Measurements from ENCODE around the gene TSC22D3.

TSC22D3 gene

DNA sequence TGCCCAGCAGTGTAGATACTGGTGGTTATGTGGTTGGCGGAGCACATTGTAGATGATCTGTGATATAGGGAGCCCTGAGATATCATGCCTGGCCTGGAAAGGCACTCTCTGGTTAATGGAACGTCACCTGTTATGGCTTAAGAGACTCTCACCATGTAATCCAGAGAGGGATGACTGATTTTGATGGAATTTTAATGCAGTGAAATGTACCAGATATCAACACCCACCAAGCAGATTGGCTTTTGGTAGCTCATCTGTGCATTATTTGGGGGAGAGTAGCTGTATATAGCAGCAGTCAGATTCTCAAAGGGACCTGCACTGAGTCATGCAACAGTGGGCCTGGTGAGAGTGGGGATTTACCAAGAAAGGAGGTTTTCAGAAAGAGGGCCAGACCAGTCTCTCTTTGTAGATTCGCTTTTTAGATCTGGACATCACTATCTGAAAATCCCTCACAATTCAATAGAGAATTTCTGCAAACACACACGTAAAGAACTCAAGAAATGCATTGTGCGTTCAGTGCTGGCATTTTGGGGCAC, 17.3 kb downstream of the TSC22D3 start:
- DNase-seq, result no peak

DNA sequence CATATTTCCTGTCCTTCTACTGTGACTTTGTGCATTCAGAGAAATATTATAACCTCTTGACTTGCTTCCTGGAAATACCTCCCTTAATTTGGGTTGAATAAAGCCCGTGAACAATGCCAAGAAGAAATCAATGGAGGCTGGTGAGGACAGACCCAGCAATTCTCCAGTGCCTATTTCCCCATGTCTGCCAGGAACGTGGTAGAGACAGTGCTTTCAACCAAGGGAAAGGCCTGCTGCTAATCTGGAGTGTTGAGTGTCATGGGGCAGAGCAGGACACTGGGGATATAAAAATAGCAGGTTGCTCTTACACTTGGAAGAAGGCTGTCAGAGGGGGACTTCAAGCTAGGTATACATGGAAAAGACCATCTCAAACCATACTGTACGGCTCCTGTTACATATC, 19.9 kb downstream of the TSC22D3 start:
- DNase-seq, result no peak

DNA sequence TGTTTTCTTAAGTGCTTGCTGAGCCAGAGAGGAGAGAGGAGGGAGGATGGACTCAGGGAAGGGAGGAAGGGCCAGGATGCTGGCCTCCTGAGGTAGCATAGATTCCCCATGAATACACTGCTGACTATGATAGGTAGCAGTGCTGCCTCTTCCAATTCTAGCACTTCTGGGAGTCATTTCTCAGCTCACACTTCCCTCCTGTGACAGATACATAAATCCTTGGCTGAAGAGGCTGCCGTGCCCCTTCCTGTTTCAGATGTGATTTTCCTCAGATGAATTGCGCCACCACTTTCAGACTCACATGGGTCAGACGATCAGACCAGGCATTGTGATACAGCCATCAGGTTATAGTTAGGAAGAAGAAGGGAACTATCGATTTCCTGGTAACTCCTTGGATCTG, 22.4 kb downstream of the TSC22D3 start:
- no peak for DNase-seq

DNA sequence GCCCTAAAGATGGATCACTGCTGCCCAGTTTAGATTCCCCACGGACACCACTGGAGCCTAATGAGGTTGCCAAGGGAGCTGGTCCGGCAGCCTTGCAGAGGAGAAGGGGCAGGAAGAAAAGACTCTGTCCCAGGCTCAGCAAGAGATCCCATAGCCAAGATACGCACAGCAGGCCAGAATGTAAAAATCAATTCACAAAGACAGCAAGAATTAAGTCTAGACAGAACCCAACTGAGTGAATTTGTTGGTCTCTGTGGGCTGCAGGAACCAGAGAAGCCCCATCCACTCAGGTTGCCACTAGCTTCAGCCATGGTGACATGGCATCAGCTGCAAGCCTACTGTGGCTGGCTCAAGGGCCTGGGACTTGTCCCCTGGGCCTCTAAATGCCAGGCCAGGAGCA, 22.9 kb downstream of the TSC22D3 start:
- no peak for DNase-seq

DNA sequence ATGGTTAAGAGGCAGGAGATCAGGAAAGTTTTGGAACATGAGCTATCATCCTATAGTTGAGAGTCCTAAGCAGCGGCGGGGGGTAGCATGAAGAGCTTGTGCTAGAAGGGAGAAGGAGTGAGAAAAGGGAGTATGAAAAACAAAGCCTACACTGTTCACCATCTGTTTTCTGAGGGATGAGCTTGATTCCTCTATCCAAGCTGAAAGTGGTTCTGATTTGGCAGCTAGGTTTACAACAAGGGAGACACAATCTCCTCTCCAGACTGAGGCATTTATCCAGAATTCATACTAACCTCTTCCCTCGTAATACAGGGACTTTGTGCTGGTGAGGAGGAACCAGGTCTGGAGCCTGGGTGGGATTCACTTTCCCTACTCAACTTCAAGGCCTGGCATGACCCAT, 23.5 kb downstream of the TSC22D3 start:
- DNase-seq, result no peak

DNA sequence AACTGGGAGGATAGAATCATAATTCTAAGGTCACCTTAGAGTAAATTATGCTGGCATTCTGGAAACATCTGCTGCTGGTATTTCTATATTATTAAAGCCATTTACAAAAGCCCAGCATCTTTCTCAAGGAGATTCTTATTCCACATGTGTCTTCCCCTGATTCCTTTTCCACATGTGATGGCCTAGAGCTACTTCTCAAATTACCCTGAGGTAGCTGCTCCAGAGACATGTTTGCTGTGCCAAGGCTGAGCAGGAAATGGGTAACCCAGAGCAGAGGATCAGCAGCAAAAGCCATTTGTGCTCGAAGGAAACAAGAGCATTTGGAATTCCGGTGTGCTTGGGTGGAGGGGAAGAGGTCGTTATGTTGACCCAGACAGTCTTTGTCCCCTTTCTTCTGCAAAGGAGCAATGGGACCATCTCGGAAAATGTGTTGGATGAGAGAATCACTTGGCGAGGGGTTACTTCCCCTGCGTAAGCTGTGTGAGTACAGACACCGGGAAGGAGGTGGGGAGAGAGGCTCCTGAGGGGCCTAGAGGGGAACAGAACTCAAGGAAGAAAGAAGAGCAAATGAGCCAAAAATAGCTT, 24.6 kb downstream of the TSC22D3 start:
- DNase-seq, result no peak

DNA sequence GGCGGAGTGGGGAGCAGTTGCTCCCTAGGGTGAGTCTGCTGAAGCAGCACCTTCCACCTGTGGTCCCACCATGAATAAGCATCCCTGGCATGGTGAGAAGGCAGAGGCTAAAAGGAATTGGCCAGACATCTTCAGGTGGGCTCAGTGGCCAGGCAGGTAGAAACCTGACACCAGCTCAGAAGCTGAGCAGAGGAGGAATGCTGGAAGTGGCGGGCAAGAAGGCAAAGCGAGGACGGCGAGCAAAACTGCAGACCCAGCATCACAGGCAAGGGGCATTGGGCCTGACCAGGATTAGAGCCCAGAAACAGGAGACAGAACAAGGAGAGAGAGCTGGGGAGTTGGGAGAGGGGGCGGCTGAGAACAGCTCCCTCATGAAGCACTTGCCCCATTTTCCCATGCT, 25.3 kb downstream of the TSC22D3 start:
- no peak for DNase-seq

DNA sequence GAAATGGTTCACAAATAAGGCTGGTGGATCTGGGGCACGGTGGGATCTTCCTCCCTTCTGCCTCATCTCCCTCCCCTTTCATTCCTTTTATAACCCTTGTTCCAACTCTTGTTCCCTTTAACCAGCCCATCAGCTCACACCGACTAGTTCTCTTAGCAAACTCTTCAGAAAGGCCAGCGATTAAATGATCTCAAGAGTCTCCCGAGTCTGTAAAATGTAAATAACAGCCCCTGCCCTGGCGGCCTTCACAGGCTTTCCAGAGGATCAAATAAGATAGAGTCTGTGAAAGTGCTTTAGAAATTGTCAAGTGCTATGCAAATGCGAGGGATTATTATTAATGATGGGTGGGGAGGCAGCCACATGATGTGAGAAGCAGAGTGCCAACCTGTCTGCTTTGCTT, 27.1 kb downstream of the TSC22D3 start:
- DNase-seq, result no peak

DNA sequence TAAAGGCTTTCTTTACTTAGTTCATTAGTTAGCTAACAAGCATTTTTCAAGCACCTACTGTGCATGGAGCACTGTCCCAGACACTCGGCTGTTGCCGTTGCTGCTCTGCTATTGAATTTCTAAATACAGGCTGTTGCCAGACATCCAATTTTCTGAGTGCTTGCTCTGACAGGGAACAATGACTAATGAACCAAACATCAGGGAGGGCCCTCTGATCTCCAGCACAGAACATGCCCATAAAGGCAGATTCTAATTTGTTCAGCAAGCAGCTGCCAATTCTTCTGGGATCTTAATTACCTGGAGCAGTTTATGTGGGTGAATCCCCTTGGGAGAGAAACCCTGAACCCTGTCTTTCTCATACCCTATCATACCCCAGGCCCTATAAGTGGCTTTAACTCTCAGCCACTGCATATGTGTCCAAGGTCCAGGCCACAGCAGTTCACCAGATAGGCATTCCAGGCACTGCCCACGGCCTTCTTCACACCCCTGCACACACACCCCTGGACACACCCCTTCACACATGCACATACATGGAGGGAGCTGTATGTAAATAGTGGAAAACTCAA, 27.9 kb downstream of the TSC22D3 start:
- no peak for DNase-seq

DNA sequence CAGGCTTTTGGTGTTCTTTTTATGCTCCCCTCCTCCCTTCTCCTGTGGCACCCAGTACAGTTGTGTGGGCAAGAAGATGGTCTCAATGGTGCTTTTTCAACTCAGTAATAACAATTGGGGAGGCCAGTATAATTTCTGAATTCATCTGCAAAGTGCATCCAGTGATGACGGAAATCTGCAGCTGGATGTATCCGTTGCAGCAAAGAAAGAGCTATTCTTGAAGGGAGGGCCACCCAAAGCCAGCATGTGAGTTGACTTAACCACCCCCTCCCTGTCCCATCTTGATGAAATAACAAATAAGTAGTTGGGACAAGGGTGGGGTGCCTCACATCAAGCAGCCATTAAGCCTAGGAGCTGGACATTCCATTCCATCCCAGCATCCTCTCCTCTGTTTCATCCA, 30.7 kb downstream of the TSC22D3 start:
- DNase-seq, result no peak

DNA sequence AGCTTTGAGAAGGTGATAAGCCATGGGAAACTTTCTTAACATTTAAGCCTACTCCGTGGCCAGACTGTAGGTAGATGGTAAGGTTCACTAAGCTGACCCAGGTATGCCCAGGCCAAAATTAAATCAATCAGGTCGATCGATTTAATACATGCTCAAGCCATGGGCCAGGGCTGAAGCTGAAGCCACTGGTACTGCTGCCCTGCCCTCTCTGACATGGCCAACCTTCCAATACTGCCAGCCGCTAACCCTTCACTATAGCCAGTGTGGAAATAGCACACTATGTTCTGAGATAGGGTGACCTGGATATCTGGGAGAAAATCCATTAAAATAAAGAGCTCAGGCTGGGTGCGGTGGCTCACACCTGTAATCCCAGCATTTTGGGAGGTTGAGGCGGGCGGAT, 31.6 kb downstream of the TSC22D3 start:
- no peak for DNase-seq

DNA sequence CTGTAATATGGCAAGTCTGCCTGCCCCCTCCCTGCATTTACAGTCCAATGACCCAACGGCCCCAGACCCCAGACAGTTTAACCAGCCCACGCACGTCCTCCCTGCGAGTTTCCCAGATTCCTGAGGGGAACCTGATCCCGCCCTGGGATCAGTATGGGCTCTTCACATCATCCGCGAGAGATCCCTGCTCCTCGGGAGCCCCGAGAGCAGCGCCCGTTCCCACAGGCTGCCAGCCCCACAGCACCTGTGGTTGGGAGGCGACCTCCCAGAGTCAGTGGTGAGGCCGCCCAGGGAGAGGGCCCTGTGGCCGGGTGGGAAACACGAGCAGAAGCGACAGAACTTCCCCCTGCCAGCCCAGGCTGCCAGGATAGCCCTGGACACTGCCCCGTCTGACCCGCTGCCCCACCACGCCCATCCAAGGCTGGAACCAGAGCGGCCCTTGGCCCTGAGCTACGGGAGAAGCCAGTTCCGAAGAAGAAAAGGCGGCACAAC, 32.8 kb downstream of the TSC22D3 start:
- no peak for DNase-seq

DNA sequence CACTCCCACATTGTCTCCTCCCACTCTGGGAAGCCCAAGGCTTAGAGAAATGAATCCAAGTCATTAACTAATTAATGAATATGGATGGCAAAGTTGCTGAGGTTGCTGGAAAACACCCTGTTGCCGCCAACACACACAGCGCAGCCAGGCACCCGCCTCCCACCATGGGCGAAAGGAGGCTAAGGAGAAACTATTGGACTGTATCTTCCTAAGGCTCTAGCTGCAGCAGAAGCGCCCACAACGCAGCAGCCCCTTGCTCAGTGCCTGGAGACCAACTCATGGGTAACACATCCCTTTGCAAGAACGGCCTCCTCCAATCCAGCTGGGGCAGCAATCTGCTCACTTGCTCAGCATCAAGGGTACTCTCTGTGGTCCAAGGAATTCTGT, 34.2 kb downstream of the TSC22D3 start:
- no peak for DNase-seq

DNA sequence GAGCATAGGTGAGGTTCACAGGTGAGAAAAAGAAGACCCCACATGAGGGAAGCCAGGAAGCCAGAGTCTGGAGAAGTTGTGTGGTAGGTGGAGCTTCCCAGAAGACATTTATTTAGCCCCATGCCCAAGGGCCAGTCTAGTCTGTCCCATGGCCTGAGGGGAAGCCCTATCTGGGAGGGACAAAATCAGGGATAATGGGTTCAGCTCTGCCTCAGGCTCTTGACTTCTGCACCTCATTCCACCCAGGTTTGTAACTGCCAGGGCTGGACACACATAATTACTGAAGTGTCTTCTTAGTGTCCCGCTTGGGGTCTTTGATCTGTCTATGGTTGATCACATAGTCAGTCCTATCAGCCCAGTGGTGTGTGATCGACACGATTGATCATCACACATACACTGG, 36.0 kb downstream of the TSC22D3 start:
- DNase-seq, result no peak

DNA sequence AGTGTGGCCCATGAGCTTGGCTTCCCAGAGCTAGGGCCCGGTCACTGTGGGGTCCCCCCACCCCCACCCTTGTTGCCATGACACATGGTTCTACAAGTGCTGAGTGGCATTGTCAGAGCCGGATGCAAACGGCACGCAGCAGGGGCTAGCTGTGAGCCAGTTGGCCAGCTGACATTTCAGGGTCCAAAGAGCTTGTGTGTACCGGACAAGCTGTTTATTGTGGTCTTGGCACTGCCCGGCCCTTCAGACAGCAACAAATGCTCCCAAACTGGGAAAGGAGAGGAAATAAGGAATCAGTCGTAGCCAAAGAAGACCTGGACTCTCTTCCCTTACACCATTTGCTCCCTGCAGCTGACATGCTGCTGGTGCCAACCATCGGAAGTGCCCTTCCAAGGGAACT, 36.8 kb downstream of the TSC22D3 start:
- no peak for DNase-seq

DNA sequence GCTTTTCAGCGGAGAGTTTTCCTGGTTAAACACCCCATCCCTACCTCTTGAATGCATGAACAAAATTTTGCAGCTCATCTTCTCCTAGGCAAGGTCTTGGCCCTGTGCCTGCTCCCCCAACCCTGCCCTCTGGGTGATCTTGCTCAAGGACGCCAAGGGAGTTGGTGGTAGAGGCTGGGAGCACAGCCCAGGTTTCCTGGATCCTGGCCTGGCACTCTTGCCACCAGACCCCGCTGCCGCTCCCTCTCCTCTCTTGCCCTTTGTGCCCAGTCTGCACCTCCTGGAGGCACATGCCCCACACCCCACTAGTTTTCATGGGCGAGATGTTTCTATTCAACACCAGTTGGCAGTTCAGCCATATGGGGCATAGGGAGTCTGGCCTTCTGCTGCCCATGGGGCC, 37.3 kb downstream of the TSC22D3 start:
- no peak for DNase-seq

DNA sequence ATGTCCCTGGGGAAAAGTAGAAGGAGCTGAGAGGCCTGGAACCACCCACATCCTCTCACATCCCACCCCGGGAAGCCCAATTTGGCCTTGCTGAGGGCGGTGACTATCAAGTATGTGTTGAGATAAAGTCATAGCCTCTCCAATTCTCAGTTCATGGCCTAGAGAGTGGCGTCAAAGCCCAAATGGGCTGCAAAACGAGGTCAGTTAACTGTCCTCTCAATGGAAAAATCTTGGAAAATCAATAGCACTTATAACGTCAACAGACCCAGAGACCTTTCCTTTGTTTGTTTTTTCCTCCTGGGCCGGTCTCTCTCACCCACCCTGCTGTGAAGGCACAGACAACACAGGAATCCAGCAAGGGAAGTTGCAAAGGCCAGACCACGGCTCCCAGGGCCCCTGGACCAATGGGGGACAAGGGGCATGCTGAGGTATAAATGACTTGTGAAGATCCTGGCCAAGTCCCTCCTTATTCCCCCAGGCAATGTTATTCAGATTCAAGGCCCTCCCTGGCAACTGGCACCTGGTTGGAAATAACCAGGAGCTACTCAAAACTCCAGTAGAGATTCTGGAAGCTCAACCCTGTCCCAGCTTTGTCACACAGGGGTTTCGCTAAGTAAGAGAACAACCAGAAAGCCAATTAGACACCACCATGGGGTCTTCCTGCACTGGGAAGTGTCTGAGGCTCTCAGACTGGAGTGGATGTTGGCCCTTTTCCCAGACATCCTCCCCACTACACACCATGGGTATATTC, 38.6 kb downstream of the TSC22D3 start:
- no peak for DNase-seq

DNA sequence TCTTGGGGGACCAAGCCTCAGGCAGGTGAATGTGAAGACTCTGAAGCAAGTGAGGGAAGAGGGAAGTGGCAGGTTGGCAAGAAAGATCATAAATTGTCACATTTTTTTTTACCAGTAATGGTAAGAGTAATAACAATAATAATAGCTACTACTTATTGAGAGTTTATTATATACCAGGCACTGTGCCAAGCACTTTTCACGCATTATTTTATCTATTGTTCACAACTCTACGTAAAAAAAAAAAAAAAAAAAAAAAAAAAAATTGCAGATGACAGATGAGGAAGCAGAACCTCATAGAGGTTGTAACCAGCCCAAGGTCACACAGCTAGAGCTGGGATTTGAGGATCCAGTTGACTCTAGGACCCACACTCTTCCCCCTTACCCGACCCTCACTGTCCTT, 40.9 kb downstream of the TSC22D3 start:
- no peak for DNase-seq

DNA sequence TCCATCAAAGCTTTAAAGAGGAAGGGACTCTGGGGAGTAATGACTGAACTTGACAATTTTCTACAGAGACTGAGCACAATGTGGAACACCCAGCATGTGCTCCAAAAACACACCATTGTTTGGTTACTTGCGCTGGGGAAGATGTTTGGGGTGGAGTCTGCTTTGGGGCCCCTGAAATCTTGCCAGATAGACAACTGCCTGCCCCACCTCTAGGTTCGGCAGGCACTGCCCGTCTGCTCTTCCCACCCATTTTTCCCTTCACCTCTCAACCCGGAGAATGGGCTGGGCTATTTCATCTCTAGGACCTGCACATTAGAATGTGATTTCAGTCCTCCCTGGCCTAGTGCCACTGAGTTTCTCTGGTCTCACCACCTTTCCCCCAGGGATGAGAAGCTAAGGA, 41.9 kb downstream of the TSC22D3 start:
- no peak for DNase-seq

DNA sequence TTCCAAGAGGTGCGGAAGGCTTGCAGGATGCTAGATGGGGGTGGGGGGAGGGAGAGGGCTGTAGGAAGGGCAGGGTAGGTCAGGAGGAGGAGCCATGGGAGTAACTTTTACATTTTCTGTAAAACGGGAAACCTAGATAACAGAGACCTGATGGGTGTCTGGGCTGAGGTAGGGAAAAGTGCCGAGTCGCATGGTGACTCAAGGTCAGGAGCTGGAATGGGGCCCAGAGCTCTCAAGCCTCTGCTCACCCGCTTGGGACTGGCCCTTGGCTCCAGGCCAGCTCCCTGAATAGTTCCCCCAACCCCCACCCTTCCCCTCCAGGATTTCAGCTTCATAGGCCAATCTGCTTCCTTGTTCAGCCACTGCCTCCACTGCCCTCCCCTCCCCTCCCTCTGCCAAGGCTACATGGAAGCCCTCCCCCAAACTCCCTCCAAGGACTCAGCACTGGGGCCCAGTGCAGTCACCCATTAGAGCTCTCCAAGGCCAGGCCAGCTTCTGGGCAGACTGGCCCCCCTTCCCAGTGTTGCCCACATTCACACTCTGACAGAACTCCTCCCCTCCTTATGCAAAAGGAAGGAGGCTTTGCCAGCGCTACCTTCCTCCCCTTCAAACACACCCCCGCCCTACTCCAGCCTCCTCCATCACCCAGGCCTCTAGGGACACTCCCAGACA, 43.6 kb downstream of the TSC22D3 start:
- DNase-seq, result no peak

DNA sequence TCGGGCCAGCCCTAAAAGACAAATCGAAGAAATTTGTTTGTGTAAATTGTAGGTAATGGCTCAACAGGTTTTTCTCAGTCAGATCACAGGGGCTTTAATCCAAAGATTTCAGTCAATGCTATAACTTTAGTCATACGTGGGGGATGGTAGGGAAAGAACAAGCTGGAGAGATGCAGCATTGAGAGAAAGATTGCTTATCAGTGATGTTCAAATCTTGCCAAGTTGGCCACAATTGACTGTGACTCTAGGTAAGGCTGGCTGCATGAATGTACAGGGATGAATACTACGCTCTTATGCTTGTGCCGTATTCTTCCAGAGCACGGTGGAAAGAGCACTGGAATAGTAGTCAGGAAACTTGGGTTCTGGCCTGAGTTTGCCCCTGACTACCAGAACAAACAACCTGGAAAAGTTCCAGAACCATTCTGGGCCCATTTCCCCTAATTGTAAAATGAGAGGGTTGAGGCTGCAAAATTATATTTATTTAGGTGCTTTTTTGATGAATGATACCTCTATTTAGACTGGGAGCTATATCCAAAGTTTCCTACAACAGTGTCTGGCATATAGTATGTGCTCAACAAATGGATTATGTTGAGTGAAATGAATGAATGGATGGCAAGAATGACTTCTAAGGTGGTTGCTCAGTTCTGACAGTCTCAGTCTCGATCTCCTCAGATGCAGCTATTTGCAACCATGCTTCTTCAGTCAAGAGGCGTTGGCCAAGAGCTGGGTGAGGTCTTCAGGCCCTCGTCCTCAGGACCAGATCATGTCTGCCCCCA, 44.4 kb downstream of the TSC22D3 start:
- no peak for DNase-seq

DNA sequence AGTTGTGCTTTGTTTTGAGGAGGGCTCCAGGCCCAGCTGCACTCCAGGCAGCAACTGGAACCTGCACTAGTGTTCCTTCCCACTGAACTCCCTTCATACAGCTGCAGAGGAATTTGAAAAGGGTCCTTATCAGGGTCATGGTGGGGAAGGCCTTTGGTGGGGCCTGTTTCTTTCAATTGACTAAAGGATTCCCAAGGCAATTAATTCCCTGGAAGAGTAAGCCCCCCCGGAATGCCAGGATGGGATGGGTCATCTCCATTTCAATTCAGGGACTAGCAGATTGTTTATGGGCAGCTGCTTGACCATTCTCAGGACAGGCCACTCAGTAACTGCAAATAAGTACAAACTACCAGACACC, 45.3 kb downstream of the TSC22D3 start:
- no peak for DNase-seq

Data from stimulated activated CD4-positive, alpha-beta T cell treated with anti-CD3 and anti-CD28 coated beads, Interleukin-4, amount 100 ng/mL, for 4 hours (primary cell).